ENCODE results near the gene TPRN.

The TPRN gene

DNA sequence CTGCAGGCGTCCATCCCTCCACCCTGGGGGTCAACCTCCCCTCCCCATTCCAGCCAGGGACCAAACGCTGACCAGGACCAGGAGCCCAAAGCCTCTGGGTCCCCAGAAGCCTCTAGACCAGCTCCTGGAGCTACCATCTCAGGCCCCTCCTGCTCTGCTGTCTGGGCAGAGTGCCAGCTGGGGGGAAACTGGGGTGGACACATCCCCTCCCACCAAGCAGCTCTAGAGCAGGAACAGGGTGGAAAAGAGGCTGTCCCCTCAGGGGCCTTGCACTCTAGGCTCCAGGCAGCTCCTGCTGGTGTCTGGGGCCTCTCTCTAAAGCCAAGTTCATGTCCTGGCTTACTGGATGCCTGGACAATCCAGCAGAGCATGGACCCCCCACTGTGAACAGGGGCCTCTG lies 7.7 kb downstream of the TPRN start:
- Histone ChIP-seq H3K27me3 (ENCODE audit: low read length) (no peaks in the 10 kb centered on the region), H3K4me2 (ENCODE audit: low read depth, low read length, poor library complexity, severe bottlenecking) (no peak overlapping the region), H3K9ac (ENCODE audit: low read length) (no peak overlapping the region), H4K20me1 (ENCODE audit: low read depth, low read length) (no peaks in the 10 kb centered on the region), H3K27ac (ENCODE audit: low read depth, low read length) (no peak overlapping the region), H3K9me3 (ENCODE audit: insufficient read depth, low read length) (no peaks in the 10 kb centered on the region), H2AFZ (ENCODE audit: low read depth, low read length, severe bottlenecking) (no peak overlapping the region), H3K79me2 (ENCODE audit: insufficient read depth, low read length) (peaks cover 11% of the 10 kb centered on the region), H3K9me2 (replicated peaks; ENCODE audit: insufficient read depth, low read length) (no peaks in the 10 kb centered on the region), H3F3A (ENCODE audit: insufficient read depth) (no peaks in the 10 kb centered on the region), H3K4me3 (ENCODE audit: insufficient read depth, low read length, poor library complexity, severe bottlenecking) (no peak overlapping the region), H3K36me3 (ENCODE audit: low read length) (no peaks in the 10 kb centered on the region)
- TF ChIP-seq CTCF (IDR thresholded peaks at IDR 0.05; ENCODE audit: insufficient read depth, low read length, poor library complexity, severe bottlenecking) (no peak), EZH2phosphoT487 (conservative IDR thresholded peaks at IDR 0.05; ENCODE audit: low read length) (no peak)

DNA sequence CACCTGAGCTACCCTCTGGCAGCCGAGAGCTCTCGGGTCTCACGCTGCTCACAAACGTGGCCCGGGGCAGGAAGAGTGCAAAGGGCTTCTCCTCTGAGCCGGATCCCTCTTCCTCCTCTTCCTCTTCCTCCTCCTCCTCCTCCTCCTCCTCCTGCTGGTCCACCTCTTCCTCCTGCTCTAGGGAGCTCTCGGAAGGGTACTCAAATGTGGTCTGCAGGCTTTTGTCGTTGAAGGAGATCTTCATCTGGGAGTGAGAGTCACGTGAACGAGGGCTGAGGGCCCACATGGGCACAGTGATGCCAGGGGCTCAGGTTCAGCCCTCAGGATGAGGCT lies 8.1 kb downstream of the TPRN start:
- Histone ChIP-seq H3K79me2 (ENCODE audit: insufficient read depth, low read length) (peaks cover 15% of the 10 kb centered on the region), H3K9me2 (replicated peaks; ENCODE audit: insufficient read depth, low read length) (no peaks in the 10 kb centered on the region)

GRCh38 chr9:137191691-137192447 lies 8.7 kb downstream of the TPRN start:
- Histone ChIP-seq H3K9ac (ENCODE audit: low read length) (no peak overlapping the region), H3F3A (ENCODE audit: insufficient read depth) (no peaks in the 10 kb centered on the region), H2AFZ (ENCODE audit: low read depth, low read length, severe bottlenecking) (no peak overlapping the region), H4K20me1 (ENCODE audit: low read depth, low read length) (no peaks in the 10 kb centered on the region), H3K36me3 (ENCODE audit: low read length) (no peaks in the 10 kb centered on the region), H3K79me2 (ENCODE audit: insufficient read depth, low read length) (peaks cover 20% of the 10 kb centered on the region), H3K9me2 (replicated peaks; ENCODE audit: insufficient read depth, low read length) (no peaks in the 10 kb centered on the region), H3K27me3 (ENCODE audit: low read length) (no peaks in the 10 kb centered on the region), H3K27ac (ENCODE audit: low read depth, low read length) (no peak overlapping the region), H3K4me3 (ENCODE audit: insufficient read depth, low read length, poor library complexity, severe bottlenecking) (no peak overlapping the region), H3K4me2 (ENCODE audit: low read depth, low read length, poor library complexity, severe bottlenecking) (no peak overlapping the region), H3K9me3 (ENCODE audit: insufficient read depth, low read length) (no peaks in the 10 kb centered on the region)
- TF ChIP-seq EZH2phosphoT487 (conservative IDR thresholded peaks at IDR 0.05; ENCODE audit: low read length) (no peak), CTCF (IDR thresholded peaks at IDR 0.05; ENCODE audit: insufficient read depth, low read length, poor library complexity, severe bottlenecking) (no peak)

More for the DNA sequence above, 8.1 kb downstream of the TPRN start:
- no peaks in the 10 kb centered on the region for H3K9me3 ChIP-seq (ENCODE audit: insufficient read depth, low read length)
- H3K27ac ChIP-seq (ENCODE audit: low read depth, low read length) = no peak overlapping the region
- H3K36me3 ChIP-seq (ENCODE audit: low read length) = no peaks in the 10 kb centered on the region
- H2AFZ ChIP-seq (ENCODE audit: low read depth, low read length, severe bottlenecking) = no peak overlapping the region
- no peaks in the 10 kb centered on the region for H3F3A ChIP-seq (ENCODE audit: insufficient read depth)
- H4K20me1 ChIP-seq (ENCODE audit: low read depth, low read length) = no peaks in the 10 kb centered on the region
- H3K4me3 ChIP-seq (ENCODE audit: insufficient read depth, low read length, poor library complexity, severe bottlenecking) = no peak overlapping the region
- H3K27me3 ChIP-seq (ENCODE audit: low read length) = no peaks in the 10 kb centered on the region
- TF ChIP-seq CTCF (IDR thresholded peaks at IDR 0.05; ENCODE audit: insufficient read depth, low read length, poor library complexity, severe bottlenecking) (no peak), EZH2phosphoT487 (conservative IDR thresholded peaks at IDR 0.05; ENCODE audit: low read length) (no peak)
- H3K4me2 ChIP-seq (ENCODE audit: low read depth, low read length, poor library complexity, severe bottlenecking) = no peak overlapping the region
- H3K9ac ChIP-seq (ENCODE audit: low read length) = no peak overlapping the region
